Left ventricle myocardium inferior (tissue), 1 donor: ENCODE data around the gene AADAT. TPM values are rescaled to one million over a fixed set of nuclear protein-coding genes. Genes with fewer than 3 reads are reported as not detected.

ENCODE experiments used
- DNase-seq: peaks from one replicate; pipeline ENCODE4 v3.0.0-alpha.2; 2020
- H3K27ac ChIP-seq: fragments of 200-600 bp; replicated peaks from 2 replicates; pipeline ENCODE4 v1.8.0; 2021
- H3K27me3 ChIP-seq: fragments of 200-600 bp; 2 replicates; pipeline ENCODE4 v1.8.0; 2021; ENCODE audit warnings: low read depth
- H3K36me3 ChIP-seq: fragments of 200-600 bp; 2 replicates; pipeline ENCODE4 v1.8.0; 2021
- H3K4me1 ChIP-seq: fragments of 200-600 bp; 2 replicates; pipeline ENCODE4 v1.8.0; 2021
- H3K4me3 ChIP-seq: fragments of 200-600 bp; 2 replicates; pipeline ENCODE4 v1.8.0; 2021; ENCODE audit warnings: mild to moderate bottlenecking, moderate library complexity
- H3K9me3 ChIP-seq: fragments of 200-600 bp; replicated peaks from 2 replicates; pipeline ENCODE4 v1.8.0; 2021
- CTCF ChIP-seq: fragments of 200-600 bp; IDR thresholded peaks from 2 replicates; pipeline ENCODE4 v1.8.0; 2021; ENCODE audit warnings: antibody characterized with exemption, mild to moderate bottlenecking, borderline replicate concordance
- intact Hi-C: fragments of 100-400 bp; cut with micrococcal nuclease; formaldehyde crosslinking; loops from one replicate; pipeline ENCODE4 v1.11.0; 2022
- total RNA-seq: library from RNA; stranded (reverse); fragmentation: NEBNext Ultra II Directional; extraction: Animal tissue kit (Norgen Biotek cat#: 25700); gene quantifications from one replicate; pipeline ENCODE4 v1.2.1, GENCODE V29; 2021
- donor health status: DM: no; HTN: yes; CAD: no; lungs with severe emphysema.

AADAT gene
- total RNA-seq, 1 donor from 2014 or later, result 2.2 TPM

GRCh38 chr4:170089274-170089667 lies 485 bp downstream of the AADAT start:
- intact Hi-C loops, result no loop called here

GRCh38 chr4:170088716-170089115 lies 1.0 kb downstream of the AADAT start:
- no peak overlapping the region for H3K27ac ChIP-seq

More at GRCh38 chr4:170089274-170089667, 485 bp downstream of the AADAT start:
- peaks cover 19% of the 10 kb centered on the region for H3K4me1 ChIP-seq
- H3K27me3 ChIP-seq, result peaks cover 7% of the 10 kb centered on the region
- H3K9me3 ChIP-seq, result no peaks in the 10 kb centered on the region
- peak overlapping the region; percentile 69 for H3K27ac ChIP-seq
- H3K4me3 ChIP-seq, result peak overlapping the region; percentile 72
- H3K36me3 ChIP-seq, result peaks cover 20% of the 10 kb centered on the region
- no peak for DNase-seq
- TF ChIP-seq CTCF, result no peak

GRCh38 chr4:170087163-170087700 lies 2.5 kb downstream of the AADAT start:
- Histone ChIP-seq H3K9me3 (no peaks in the 10 kb centered on the region), H3K4me1 (peaks cover 19% of the 10 kb centered on the region), H3K27ac (no peak overlapping the region), H3K27me3 (peaks cover 3% of the 10 kb centered on the region), H3K4me3 (no peak overlapping the region), H3K36me3 (peaks cover 20% of the 10 kb centered on the region)
- no peak for DNase-seq
- TF ChIP-seq CTCF, result no peak
- intact Hi-C loops, result no loop called here

More at GRCh38 chr4:170088716-170089115, 1.0 kb downstream of the AADAT start:
- intact Hi-C loops, result no loop called here
- TF ChIP-seq CTCF, result no peak
- no peak for DNase-seq
- Histone ChIP-seq H3K4me1 (peaks cover 19% of the 10 kb centered on the region), H3K4me3 (peak overlapping the region; percentile 72), H3K27me3 (peaks cover 7% of the 10 kb centered on the region), H3K36me3 (peaks cover 20% of the 10 kb centered on the region), H3K9me3 (no peaks in the 10 kb centered on the region)

- peaks cover 35% of the 10 kb centered on the region for H3K36me3 ChIP-seq
- intact Hi-C loops, result no loop called here
- peaks cover 1% of the 10 kb centered on the region for H3K4me1 ChIP-seq
- no peaks in the 10 kb centered on the region for H3K27me3 ChIP-seq
- H3K9me3 ChIP-seq, result no peaks in the 10 kb centered on the region
- no peak overlapping the region for H3K4me3 ChIP-seq
- no peak for TF ChIP-seq CTCF
- no peak for DNase-seq
- H3K27ac ChIP-seq, result no peak overlapping the region
Observed at GRCh38 chr4:170083541-170083940, 6.2 kb downstream of the AADAT start.

- H3K9me3 ChIP-seq, result no peaks in the 10 kb centered on the region
- peaks cover 23% of the 10 kb centered on the region for H3K36me3 ChIP-seq
- DNase-seq, result no peak
- H3K4me3 ChIP-seq, result no peak overlapping the region
- intact Hi-C loops, result no loop called here
- no peak overlapping the region for H3K27ac ChIP-seq
- H3K27me3 ChIP-seq, result no peaks in the 10 kb centered on the region
- no peak for TF ChIP-seq CTCF
- no peaks in the 10 kb centered on the region for H3K4me1 ChIP-seq
Observed at GRCh38 chr4:170080496-170080895, 9.3 kb downstream of the AADAT start.
